Neural progenitor cell (in vitro differentiated cells): ENCODE data around the gene BMP5.

Experiments
- CTCF ChIP-seq: fragments of 200-600 bp; sonication (generic); IDR thresholded peaks from 2 replicates; pipeline ENCODE4 v1.5.1; 2017; ENCODE audit warnings: antibody characterized with exemption, mild to moderate bottlenecking
- EZH2 ChIP-seq: fragments of 200-600 bp; sonication (generic); IDR thresholded peaks from 2 replicates; pipeline ENCODE4 v1.6.1; 2017; ENCODE audit warnings: antibody characterized with exemption, mild to moderate bottlenecking, moderate library complexity
- EZH2phosphoT487 ChIP-seq: fragments of 200-600 bp; sonication (generic); IDR thresholded peaks from 2 replicates; pipeline ENCODE4 v1.6.1; 2017; ENCODE audit warnings: antibody characterized with exemption

- TF ChIP-seq CTCF: no peak
- no peak for TF ChIP-seq EZH2
- TF ChIP-seq EZH2phosphoT487: no peak
Observed at GRCh38 chr6:55756531-55757031, 118.8 kb downstream of the BMP5 start.
